Right lobe of liver (tissue), 4 donors: ENCODE results near the gene FHIT.

Experiments used
- CTCF ChIP-seq, 4 donors: fragments of 200-600 bp in 3 of 4; fragments of 450-650 bp in 1 of 4; IDR thresholded peaks; one replicate each; pipeline versions ENCODE4 v1.5.1 to v1.8.0; 2016 to 2022; ENCODE audit warnings: antibody characterized with exemption in 4 of 4, mild to moderate bottlenecking in 2 of 4
- POLR2A ChIP-seq: fragments of 450-650 bp; IDR thresholded peaks from one replicate; pipeline ENCODE4 v1.6.1; 2017; ENCODE audit warnings: antibody characterized with exemption, mild to moderate bottlenecking
- donor health status: DM: no; HTN: no; CAD: no.
- donor health status: DM: no; HTN: no; CAD: no.
- donor health status: DM: no; HTN: yes; CAD: no.

- TF ChIP-seq CTCF (IDR thresholded peaks at IDR 0.05): no peak
- TF ChIP-seq POLR2A: no peak
Measured at GRCh38 chr3:59914251-59914650, 1337.0 kb downstream of the FHIT start.
